GM18519 (cell line): ENCODE measurements around the gene PDE11A.

Source experiments
- ATAC-seq: cut with Tn5 transposase; IDR thresholded peaks from one replicate; pipeline ENCODE4 v1.9.1; 2021; ENCODE audit warnings: mild to moderate bottlenecking, moderate library complexity; ENCODE audit not compliant: unreplicated experiment, low FRiP score

PDE11A gene

DNA sequence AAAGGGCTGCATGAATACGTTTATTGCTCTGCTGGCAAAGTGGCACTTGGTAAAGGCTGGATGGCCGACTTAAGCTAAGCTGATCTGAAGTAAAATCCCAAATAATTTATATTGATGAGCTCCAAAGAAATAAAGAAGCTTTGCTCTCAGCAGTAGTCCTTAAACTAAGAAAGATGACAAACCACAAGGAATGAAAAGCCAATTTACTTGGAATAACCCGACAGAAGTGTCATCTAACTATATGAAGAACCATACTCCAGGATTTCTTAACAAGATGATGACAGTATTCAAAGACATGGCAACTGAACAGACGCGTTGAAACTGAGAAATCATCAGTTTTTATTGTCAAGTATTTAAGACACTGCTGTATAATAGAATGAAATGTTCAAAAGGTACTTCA, 294.1 kb downstream of the PDE11A start:
- no peak for ATAC-seq

- no peak for ATAC-seq
These were observed 300.0 kb downstream of the PDE11A start for GRCh38 chr2:177772529-177772928.

GRCh38 chr2:177771191-177771590, 301.4 kb downstream of the PDE11A start:
- no peak for ATAC-seq

- no peak for ATAC-seq
These were observed 304.8 kb downstream of the PDE11A start for GRCh38 chr2:177767768-177768167.

- ATAC-seq = no peak
These were observed 306.9 kb downstream of the PDE11A start for GRCh38 chr2:177765698-177766097.

DNA sequence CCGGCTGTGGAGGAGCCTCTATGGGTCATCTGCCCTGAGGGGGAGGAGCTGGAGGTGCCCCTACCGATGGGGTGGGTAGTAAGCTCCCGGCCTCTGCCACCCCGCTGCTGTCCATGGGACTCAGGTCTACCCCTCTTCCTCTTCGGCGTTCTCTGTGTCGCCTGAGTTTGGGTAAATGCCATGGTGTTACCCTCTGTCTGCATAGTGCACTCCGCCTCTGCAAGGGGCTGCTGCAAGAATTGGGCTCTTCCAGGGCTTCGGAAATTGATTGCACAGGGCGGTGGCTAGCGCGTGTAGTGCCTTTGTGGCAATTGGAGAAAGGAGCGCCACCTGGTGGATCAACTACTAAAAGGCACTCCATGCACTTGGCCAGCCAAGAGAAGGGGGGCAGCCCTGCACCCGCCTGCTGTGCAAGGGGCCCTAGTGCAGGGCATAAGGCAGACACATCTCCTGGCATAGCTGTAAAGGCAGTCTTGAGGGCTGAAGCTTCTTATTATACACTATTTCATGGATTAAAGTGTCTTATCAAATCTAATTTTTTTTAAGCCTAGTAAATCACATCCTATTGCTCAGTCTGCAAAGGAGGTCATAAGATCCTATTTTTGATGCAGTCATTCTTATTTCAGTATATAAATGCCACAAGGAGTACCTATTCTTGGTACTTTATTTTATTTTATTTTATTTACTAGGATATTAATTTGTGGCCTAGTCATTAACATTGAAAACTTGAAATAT, 308.9 kb downstream of the PDE11A start:
- peak; percentile 96 for ATAC-seq

GRCh38 chr2:177759443-177759842, 313.1 kb downstream of the PDE11A start:
- no peak for ATAC-seq

- no peak for ATAC-seq
These were observed 313.8 kb downstream of the PDE11A start for GRCh38 chr2:177758591-177759371.

- no peak for ATAC-seq
These were observed 316.2 kb downstream of the PDE11A start for GRCh38 chr2:177756336-177756735.

DNA sequence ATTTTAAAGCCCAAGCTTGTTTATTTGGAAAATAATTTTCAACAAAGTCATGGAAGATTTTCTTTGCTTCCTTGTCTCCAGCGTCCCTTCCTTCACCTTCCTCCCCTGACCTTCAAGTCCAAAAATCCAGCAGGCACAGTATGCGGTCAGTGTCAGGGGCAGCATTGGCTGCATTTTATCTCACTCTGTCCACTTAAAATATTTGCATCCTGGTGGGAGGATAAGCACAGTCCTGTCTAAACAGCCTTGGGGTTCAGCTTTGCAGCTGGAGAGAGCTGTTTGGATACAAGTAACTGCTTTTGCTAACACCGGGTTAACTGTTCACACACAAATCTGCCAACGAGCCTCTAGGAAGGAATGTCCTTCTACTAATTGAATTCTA, 318.1 kb downstream of the PDE11A start:
- ATAC-seq = no peak

GRCh38 chr2:177753682-177754491, 318.7 kb downstream of the PDE11A start:
- ATAC-seq = no peak

- no peak for ATAC-seq
These were observed 324.2 kb downstream of the PDE11A start for GRCh38 chr2:177748360-177748759.

DNA sequence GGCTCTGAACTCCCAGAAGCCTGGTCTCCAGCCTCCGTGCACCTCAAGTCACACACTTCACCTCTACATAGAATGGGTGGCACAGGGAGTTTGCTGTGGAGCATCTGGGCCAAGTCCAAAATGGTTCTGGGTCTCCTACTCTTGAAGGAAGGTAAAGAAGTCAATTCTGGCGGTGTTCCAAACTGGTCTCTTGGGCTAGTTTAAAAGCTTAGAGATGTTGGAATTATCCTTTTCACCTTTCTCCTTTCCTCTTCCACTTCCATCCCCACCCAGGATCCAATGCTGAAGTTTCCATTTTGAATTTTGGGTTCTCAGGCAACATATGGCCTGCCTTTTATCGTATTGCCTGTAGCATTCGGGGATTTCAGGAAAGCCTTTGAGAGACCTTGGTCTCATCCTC, 325.2 kb downstream of the PDE11A start:
- no peak for ATAC-seq

- no peak for ATAC-seq
These were observed 326.2 kb downstream of the PDE11A start for GRCh38 chr2:177746358-177746757.

- ATAC-seq = no peak
These were observed 327.0 kb downstream of the PDE11A start for GRCh38 chr2:177745531-177745930.

DNA sequence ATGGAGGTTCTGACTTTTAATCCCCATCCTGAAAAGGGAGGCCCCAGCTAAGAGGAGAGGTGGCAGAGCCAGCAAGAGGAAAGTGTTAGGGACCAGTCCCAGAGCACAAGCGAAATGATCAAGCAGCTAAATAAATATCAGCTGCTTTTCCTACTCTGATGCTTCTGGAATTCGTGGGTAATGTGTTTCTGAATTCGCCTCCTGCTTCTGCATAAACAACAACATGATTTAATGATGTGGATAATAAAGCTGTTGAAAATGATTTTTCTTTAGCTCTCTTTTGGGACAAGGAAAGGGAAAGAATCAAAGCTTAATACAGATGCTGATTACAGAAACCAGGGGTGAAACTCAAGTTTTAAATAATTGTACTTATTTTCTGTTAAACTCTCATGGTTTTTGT, 329.7 kb downstream of the PDE11A start:
- ATAC-seq = no peak

- no peak for ATAC-seq
These were observed 330.7 kb downstream of the PDE11A start for GRCh38 chr2:177741866-177742265.

DNA sequence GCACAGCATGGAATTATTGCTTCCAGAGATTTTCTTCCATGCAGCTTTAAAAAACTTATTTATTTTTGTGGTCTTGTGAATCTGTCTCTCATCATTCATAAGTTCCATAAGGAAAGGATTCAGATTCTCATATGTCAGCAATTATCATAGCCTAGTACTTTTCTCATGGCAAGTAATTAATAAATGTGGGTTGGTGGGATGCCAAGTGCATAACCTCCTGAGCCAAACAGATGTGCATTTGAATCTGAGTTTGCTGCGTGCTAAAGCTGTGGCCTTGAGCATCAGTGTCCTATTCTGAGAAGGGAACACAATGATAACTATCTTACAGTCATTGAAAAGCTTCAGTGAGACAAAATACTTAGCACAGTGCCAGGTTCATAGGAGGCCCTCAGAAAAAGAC, 331.9 kb downstream of the PDE11A start:
- ATAC-seq = no peak

- no peak for ATAC-seq
These were observed 333.9 kb downstream of the PDE11A start for GRCh38 chr2:177738461-177739235.

DNA sequence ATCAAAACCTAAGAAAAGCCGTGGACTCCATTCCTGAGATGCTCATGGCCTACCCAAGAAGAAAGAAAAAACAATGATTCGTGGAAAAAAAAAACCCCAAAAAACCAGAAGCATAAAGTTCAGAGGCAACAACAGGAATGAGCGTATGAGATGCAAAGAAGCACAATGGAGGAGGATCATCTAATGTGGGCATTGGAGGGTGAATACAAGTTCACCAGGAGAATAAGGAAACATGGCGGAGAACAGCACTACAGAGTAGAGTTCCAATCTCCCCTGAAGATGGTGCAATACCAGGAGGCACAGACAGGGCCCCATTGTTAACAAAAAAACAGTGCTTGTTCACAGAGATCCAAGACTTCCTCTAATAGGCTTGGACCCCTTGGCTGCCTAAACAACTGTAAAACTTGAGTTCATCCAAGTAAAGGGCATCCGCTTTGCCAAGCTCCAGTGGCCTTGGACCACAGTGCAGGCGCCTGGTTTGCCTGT, 337.2 kb downstream of the PDE11A start:
- ATAC-seq = no peak
